ENCODE data around the gene EML4.
A peak's percentile ranks its signal among the peaks of the same experiment; 100 is the strongest.

Gene EML4

DNA sequence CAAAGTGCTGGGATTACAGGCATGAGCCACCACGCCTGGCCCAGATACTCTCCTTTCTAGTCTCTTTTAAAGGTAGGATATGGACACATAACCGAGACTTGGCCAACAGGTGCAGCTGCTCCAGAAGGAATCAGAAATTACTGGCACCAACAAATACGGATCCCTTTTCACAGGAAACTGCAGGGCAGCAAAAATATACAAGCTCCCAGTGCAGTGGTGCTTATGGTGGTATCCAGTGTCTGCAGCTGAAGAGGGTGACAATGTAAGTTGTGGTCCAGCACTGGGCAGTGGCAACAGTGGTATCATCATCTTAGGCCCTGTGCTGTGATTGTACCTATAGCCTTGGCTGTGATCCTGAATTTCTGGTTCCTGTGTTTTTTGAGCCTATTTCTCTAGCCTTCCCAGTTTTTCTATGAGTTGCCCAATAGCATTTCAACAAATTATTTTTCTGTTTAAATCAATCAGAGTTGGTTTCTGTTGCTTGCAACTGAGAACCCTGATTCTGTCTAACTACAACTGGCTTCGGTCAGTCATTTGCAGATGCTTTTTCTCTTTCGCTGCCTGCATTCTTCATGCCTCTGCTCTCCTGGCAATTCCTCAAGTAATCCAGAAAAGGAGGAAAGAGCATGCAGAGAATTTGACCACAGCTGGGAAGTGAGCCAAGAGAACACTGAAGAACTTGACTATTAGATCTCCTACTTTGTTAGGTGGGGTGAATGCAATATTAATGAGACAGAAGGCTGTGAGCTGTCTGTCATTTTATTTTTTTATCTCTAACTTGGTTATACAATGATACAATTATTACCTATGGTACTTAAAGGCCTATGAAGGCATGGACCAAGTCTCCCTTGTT is 30.8 kb upstream of the EML4 start:
- DNase-seq: no peak

DNA sequence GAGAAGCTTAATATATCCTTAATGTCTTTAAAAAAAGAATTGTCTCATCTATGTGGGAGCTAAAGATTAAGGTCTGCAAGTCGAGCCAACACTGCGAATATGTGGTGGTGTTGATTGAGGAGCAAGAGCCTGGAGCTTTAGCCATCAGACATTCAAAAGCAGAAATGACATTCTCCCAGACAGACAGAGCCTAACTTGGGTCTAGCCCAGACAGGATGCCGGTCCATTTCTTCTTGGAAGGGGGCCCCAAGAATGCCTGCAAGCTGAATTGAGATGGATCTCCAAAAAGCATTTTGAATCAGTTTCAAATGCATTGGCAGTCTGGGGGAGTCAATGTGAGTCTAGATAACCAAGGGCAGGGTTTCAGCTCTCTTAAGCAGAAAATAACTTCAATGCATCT is 30.1 kb upstream of the EML4 start:
- DNase-seq: no peak

DNA sequence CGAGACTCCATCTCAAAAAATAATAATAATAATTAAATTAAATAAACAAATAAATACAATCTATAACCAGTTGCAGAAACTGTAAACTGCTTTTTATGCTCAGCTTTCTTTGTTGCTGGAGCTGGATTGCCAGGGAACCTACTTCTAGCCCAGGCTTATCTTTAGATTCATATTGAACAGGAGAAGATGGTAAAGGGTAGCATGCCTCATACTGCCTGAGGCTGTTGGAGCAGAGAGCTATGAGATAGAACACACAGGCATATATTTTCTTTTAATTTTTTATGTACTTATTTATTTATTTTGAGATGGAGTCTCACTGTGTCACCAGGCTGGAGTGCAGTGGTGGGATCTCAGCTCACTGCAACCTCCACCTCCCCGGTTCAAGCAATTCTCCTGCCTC is 28.7 kb upstream of the EML4 start:
- no peak for DNase-seq

DNA sequence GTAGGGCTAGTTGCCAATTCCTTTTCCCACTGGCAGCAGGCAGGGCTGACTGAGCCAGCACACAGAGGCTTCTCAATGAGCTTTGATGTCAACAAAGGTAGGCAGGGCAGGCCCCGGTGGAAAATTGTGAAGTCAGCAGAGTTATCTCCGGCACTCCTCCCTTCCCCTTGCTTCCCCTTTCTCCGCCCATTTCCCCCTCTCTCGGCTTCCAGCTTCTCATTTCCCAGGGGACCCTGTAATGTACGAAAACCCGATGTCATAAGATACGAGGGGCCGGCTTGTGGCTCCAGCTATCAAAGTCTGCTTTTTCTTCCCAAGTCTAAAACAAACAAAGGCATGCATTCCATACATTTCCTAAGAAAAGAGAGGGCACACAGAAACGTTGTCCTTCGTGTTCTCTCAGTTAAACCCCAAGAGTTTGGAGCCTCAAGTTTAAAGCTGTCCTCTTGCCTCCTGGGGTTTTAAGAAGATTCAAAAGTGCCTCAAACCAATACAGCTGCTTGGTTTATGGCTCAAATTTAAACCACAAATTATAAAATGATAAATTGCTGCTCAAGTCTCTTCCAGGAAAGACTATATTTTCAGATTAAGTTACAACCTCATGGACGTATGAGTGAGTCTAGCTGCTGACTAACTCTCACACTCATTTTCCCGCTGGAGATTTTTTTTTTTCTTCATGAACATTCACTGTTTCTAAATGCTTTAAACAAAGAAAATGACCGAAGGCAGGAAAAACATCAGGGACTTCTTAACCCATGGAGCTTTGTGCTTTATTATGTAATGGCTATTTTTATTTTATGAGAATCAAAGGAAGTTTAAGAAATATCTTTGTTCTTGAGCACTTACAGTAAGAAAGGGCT is 27.2 kb upstream of the EML4 start:
- peak in 7 of 14 donors; percentile 8 to 57 (median 26) for DNase-seq

DNA sequence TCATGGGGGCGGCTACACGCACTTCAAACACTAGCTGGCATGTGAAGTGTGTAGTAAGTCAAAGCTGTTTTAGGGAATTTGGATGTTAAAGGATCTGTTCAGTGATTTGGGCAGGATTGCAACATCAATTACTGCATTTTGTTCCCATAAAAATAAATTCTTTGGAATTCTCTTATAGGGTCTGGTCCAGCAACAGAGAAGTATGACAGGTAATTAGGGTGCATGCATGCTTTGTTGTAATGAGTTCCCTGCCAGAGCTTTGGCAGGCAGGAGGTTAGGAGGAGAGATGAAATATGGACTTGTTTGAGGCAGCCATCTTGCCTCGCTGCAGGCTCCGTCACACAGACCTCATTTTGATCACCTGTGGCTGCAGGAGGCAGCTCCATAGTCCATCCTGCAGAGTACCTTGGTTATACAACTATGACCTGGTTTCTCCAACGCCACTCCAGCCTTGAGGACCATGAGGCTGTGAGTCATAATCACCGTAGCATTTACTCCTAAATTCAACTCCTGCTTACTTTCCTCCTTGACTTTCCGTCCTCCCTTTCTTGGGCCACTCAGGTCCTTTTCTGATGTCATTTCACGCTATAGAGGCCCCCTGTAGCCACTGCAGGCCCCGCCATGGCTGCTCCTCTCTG is 26.5 kb upstream of the EML4 start:
- DNase-seq: no peak

DNA sequence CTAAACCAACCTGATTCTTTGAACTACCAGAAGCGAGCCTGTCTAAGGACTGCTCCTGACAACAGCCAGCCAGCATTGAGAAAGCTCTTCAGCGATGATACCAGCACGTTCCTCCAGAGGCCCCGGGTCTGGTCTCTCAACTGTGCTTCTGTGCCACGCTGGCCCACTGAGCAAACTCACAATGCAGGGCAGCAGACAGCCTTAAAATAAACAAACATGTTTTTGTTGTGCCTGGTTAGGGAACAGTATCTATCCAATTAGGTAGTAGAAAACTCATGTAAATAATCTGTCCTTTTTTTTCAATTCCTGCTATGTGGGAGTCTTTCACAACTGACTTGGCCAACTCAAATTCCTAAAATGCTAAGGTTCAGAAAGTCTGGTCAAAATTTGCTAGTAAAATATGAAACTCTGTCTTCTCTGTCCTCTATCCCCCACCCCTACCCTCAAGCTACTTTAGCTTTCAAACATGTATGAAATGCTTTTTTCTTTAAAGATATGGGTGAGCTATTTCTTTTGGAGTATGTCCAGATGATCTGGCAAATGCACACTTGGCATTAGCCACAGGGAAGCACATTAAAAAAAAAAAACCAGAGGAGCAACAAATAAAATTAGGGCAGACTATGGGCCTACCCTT is 21.4 kb upstream of the EML4 start:
- no peak for DNase-seq

DNA sequence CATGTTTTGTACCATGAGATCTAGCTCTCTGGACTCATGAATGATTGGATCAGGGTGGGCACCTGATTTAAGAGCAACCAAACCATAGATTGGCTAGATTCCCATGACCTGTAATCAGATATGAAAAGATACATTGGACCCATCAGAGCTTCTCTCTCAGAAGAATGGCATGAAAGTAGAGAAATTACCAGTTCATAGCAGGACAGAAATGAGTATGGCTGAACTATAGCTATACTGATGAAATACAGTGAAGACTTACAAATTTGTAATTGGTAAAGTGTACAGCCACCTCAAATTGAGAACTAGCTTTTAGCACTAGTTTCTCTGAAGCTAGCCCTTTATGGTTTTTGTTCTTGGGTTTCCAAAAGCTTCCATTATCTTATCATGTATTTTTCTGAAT is 19.0 kb upstream of the EML4 start:
- DNase-seq: no peak

DNA sequence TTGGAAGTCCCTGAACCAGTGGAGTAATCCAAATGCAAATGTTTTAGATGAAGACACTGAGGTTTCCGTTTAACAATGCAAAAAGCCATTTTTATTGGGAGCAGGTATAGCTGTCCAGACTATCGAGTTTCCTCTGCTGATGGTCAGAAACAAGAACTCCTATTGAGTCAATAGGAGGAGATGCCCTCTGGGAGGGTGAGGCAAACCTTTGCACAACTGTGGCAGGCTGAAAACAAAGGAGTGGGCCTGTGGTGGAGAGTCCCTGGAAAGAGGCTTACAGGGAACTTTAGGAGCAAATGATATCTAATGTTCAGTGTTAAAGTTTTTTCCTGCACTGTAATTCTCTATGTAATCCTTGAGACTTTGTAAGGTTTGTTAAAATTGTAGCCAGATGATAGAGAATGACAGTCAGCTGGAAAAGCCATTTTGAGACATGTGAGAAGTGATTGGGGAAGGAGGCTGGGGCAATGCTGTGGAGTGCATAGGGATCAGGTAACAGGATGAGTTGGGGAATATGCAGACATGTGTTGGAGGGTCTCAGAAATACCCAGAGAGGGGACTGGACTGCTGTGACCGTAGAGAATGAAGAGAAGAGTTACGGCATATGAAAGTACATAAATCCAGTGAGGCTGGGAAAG is 15.1 kb upstream of the EML4 start:
- no peak for DNase-seq

DNA sequence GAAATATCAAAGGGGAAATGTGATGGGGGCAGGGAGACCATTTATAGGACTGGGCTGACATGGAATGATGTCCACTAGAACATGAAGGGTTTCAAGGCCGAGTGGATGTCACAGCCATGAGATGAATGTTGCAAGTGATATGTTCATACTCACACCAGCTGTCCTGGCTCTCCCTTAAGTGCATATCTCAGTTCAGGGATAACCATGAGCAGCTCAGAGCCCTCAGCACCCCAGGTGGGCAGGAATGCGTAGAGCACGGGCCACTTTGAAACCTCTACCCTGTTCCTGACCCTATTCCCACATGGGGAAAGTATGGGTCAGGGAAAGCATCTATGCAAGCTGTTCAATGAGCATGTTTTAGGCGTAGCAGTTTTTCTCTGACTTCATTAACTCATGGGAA is 12.4 kb upstream of the EML4 start:
- no peak for DNase-seq

DNA sequence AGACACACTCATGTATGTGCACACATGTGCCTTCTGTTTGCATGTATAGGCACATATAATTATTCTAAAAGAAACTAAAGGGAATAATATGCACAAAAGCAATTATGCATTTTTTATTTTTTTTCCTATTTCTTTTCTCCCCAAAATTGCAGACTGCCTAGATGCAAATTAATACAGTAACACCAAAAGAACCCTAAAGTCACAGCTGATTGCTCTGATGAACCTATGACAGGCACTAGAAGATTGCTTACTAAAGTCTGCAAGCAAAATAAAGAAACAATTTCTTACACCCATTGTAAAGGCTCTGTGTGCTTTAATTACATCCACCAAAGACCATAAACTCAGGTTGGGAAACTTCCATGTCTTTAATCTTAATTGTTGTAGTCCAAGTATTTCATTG is 7.7 kb upstream of the EML4 start:
- DNase-seq: no peak

DNA sequence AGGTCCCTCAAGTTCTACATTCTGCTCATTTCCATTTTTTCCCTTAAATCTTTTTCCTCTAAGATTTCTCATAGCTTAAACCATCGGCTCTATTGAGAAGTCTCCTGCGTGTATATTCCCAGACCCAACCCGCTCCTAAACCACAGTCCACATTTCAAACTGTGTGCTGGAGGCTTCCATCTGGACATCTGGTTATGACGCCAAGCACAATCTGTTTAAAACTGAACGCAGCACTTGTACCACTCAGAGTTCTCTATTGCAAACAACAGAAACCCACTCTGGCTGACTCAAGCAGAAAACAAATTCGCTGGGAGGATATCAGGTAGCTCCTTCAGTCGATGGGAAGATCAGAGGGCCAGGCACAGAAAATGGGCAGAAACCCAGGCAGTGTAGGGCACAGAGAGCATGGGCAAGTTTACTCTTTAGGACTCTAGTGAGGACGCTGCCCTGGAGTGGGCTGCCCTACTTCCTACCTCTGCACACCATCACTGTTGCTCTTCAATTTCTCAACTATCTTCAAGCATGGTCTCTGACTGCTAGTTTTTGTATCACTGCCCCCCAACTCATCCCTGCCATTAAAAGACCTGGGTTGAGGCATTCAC is 5.6 kb upstream of the EML4 start:
- no peak for DNase-seq

DNA sequence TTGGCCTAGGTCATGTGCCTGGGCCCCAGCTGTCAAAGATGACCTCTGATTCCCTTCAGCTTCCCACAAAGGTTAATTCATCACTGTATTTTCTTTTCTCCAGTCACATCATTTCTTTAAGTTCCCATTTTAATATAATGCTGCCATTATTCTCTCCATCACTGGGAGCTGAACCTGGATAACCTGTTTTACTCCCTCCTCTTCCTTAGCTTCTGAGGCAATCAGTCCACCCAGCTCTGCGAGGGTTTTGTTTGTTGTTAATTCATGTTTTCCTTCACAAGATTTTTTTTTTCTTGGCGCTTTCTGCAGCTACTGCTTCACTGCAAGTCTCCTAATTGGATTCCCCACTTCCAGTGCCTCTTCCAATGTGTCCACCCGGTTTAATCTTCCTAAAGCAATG is 5.1 kb upstream of the EML4 start:
- DNase-seq: no peak

DNA sequence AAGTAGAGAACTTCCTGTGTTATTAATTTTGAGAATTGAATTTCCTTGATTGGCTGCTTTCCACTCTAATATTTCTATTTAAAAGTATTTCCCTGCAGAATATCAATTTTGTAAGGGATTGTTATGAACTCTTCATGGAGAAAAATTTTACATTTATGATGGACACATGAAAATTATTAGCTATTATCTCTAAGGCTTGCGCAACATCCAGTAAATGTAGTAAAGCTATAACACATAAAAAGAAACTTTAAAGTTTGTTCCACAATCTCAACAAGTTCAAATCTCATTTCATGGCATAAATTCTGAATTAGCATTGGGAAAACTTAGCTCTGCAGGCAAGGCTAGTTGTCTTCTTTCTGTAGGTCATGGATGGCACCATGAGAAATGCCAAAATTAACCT is 4.2 kb upstream of the EML4 start:
- DNase-seq: no peak

DNA sequence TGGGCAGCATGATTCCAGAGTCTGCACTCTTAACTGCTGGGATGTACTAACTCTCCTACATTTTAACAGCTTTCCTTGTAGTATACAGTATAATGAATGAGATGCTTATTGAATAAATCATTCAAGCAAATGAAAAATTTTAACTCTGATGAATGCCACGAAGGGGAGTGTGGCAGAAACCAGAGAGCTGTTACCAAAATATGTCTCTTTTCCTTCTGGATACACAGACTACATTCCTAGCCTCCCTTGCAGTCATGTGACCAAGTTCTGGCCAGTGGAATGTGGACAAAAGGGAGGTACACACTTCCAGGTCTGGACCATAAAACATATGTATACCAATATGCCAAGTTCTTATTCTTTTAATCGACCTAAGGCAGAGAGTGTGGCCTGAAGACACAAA is 1.7 kb upstream of the EML4 start:
- DNase-seq: peak in 1 of 14 donors; percentile 2

DNA sequence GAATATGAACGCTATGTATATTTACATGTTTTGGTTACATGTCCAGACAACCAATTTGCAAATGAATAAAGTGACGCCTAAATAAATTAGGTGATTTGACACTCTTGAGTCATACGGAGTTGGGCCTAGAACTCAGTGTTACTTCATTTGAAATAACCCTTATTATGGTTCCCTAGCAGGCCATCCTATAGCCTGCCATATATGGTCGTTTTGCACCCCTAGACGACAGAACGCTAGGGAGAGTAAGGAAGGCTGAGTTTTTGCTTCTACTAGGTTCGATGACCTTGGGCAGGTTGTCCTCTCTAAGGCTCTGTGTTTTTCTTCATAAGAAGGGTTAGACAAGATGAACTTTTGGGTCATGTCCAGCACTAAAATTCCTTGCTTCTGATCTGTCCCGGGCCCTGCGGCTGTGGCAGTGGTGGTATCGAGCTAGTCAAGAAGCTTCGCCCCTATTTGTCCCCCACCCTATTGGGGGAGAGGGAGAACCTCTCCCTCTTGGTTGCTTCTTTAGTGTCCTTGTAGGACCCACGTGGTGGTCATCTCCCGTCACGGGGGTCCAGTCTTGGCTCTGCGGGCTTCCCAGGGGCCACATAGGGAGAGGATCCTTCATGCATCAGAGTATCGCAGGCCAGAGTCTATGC is 574 bp upstream of the EML4 start:
- DNase-seq: peak in 1 of 14 donors; percentile 62

DNA sequence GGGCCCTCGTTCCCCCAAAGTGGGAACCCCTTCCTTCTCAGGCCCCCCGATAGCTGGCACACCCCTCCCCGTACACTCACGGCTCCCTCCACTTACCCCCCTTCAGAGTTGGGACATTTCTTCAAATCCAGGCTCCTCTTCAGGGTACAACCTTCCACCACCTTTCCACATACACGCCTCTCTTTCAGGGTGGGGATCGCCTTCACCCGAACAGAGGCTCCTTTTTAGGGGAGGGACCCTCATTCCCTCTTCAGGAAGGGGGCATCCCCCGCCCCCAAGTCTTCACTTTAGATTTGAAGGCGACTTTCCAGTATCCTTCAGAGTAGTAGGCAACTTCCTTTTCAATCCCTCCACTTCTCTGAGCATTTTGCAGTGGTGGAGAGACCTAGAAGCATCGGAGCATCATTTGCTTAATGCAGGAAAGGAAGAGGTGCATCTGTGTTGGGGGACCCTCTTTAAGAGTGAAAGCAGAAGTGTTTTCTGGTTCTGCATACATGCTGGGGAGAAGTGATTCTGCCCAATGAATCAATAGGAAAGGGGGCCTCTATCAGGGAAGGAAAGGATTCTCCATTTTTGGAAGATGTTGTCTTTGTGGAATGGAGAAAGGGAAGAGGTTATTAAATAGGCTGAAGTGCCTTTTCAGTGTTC is 845 bp downstream of the EML4 start:
- DNase-seq: peak in 4 of 14 donors; percentile 29 to 44 (median 36)

DNA sequence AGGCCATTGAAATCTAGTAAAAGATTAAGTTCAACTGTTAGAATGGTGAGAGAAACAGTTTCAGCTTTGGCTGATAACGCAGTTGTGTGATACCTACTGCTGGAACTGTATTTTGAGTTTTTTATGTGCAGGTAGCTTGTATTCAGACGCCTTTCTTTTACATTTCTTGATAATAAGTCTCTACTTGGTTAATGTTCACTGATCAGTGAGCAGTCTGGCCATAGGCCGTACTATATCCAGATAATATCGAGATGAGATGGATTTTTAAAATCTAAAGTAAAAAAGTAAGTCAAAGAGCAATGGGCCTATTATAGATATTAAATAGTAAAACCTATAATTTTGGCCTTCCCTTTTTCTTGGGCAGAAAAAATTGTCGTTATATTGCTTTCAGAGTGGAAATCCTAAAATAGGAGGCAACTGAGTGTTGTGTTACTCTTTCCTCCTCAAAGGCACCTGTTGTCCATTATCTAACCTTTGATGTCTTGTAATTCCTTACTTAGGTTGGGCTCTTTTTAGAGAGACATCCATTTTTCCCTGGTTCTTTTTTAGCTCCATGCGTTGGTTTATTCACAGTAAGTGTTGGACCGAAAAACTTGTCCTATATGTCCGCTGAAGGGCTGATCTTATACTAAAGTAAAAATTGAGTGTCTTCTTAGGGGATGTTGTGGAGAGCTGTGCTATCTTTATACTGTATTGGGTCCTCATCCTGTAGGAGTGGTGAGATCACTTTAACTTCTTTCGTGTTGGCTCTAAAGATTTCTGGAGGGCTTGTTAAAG is 1.7 kb downstream of the EML4 start:
- peak in 1 of 14 donors; percentile 1 for DNase-seq

DNA sequence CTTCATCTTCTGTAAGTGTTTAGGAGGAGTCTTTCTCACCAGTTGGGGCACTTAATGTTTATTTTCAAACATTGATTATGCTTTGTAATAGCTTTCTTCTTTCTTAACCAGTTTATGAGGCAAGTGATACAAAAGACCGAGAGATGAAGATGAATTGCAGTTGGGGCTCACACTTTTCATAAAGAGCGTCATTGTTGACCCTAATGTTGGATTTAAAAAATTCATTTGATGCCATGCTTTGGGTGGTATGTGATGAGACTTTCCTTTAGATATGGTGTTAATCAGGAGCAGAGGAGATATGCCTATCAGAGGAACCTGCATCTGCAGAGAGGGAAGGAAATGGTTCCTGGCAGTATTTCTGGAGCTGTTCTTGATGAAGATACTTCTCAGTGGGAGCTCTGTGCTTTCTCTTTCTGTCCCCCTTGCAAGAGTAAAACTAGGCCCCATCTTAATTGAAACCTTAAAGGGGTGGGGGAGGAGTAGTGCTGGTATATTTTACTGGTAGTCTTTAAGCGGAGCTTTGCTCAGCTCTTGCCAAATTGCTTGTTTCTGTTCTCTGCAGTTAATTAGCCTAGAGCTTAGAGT is 2.3 kb downstream of the EML4 start:
- no peak for DNase-seq

DNA sequence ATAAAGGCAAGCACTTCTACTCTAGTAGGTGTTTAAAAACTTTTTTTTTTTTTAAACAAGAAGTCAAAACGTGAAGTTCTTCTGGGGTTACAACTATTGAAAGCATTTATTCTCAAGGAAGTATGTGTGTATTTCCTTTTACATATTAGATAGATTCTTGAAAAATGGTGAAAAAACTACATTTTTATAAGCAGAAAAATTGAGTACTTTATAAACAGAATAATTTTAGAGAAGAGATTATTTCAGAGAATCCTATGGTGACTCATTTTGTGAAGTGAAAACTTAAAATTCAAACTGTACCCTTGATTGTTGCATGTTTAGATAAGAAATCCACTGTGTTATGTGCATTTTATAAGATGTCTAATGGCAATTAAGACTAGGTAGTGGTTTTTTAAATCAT is 2.9 kb downstream of the EML4 start:
- DNase-seq: no peak

DNA sequence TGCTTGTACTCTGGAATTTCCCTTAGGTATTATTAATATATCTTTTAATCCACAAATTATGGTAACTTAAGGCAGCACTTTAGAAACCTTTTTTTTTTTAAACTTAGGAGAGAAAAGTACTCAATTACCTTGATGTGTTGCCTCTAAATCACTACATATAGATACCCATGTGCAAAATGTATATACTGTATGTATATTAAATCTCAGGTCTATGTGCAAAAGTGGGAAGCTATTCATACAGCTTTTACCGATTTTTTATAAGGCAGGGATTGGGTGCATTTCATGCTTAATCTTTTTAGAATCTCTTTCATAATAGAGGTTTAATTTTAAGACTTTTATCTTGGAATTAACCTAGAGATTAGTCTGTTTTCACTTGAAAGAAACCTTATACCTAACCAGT is 3.4 kb downstream of the EML4 start:
- DNase-seq: no peak

Data from C1 segment of cervical spinal cord (tissue), 14 donors.